Loucy (cell line): ENCODE measurements around the gene CTRB2.

Experiments used
- H2AFZ ChIP-seq: fragments of 200-600 bp; sonication (generic); 2 replicates; pipeline ENCODE4 v1.6.0; 2016; ENCODE audit warnings: antibody characterized with exemption, mild to moderate bottlenecking, low read length, moderate library complexity
- H3F3A ChIP-seq: fragments of 200-600 bp; 2 replicates; pipeline ENCODE4 v1.6.0; 2016; ENCODE audit warnings: antibody characterized with exemption, low read depth, mild to moderate bottlenecking
- H3K27me3 ChIP-seq: fragments of 200-600 bp; sonication (generic); 2 replicates; pipeline ENCODE4 v1.6.1; 2014; ENCODE audit warnings: low read length, mild to moderate bottlenecking; ENCODE audit not compliant: insufficient read depth, poor library complexity, severe bottlenecking
- H3K36me3 ChIP-seq: fragments of 200-600 bp; sonication (generic); 2 replicates; pipeline ENCODE4 v1.6.1; 2016; ENCODE audit warnings: low read length; ENCODE audit not compliant: insufficient read depth
- H3K4me1 ChIP-seq: fragments of 200-600 bp; sonication (generic); 2 replicates; pipeline ENCODE4 v1.5.1; 2014; ENCODE audit warnings: low read length, mild to moderate bottlenecking; ENCODE audit not compliant: insufficient read depth, poor library complexity, severe bottlenecking
- H3K4me2 ChIP-seq: fragments of 200-600 bp; sonication (generic); 2 replicates; pipeline ENCODE4 v1.6.0; 2014; ENCODE audit warnings: antibody characterized with exemption, low read length, low read depth, mild to moderate bottlenecking; ENCODE audit not compliant: poor library complexity, severe bottlenecking
- H3K4me3 ChIP-seq: fragments of 200-600 bp; sonication (generic); 2 replicates; pipeline ENCODE4 v1.5.1; 2014; ENCODE audit warnings: low read length, mild to moderate bottlenecking, mixed read lengths; ENCODE audit not compliant: poor library complexity, severe bottlenecking
- H3K79me2 ChIP-seq: fragments of 200-600 bp; sonication (generic); 2 replicates; pipeline ENCODE4 v1.6.1; 2014; ENCODE audit warnings: low read length; ENCODE audit not compliant: insufficient read depth
- H3K9ac ChIP-seq: fragments of 200-600 bp; sonication (generic); 2 replicates; pipeline ENCODE4 v1.6.0; 2014; ENCODE audit warnings: mild to moderate bottlenecking, low read depth, low read length, moderate library complexity; ENCODE audit not compliant: poor library complexity, severe bottlenecking
- H3K9me2 ChIP-seq: fragments of 200-600 bp; sonication (generic); replicated peaks from 2 replicates; pipeline ENCODE4 v1.6.1; 2016; ENCODE audit warnings: low read depth, low read length, mixed read lengths
- H3K9me3 ChIP-seq: fragments of 200-600 bp; sonication (generic); 2 replicates; pipeline ENCODE4 v1.6.1; 2014; ENCODE audit warnings: mild to moderate bottlenecking, antibody characterized with exemption, low read length, low read depth; ENCODE audit not compliant: insufficient read depth
- H4K20me1 ChIP-seq: fragments of 200-600 bp; sonication (generic); 2 replicates; pipeline ENCODE4 v1.6.0; 2014; ENCODE audit warnings: antibody characterized with exemption, low read length, mild to moderate bottlenecking; ENCODE audit not compliant: insufficient read depth, poor library complexity, severe bottlenecking
- CTCF ChIP-seq: fragments of 200-600 bp; sonication (generic); conservative IDR thresholded peaks from 2 replicates; pipeline ENCODE4 v1.5.1; 2014; ENCODE audit warnings: mild to moderate bottlenecking, antibody characterized with exemption, low read length
- EZH2phosphoT487 ChIP-seq: fragments of 200-600 bp; IDR thresholded peaks from 2 replicates; pipeline ENCODE4 v1.6.1; 2018; ENCODE audit warnings: antibody characterized with exemption, mild to moderate bottlenecking, moderate library complexity, borderline replicate concordance

The CTRB2 gene

GRCh38 chr16:75252946-75253911, 46.3 kb upstream of the CTRB2 start:
- H3K36me3 ChIP-seq: no peaks in the 10 kb centered on the region
- no peaks in the 10 kb centered on the region for H3K4me1 ChIP-seq
- no peak overlapping the region for H2AFZ ChIP-seq
- H3K4me2 ChIP-seq: no peak overlapping the region
- no peak for TF ChIP-seq EZH2phosphoT487
- no peak for TF ChIP-seq CTCF
- H3K9me3 ChIP-seq: no peaks in the 10 kb centered on the region
- peaks cover 6% of the 10 kb centered on the region for H3K27me3 ChIP-seq
- no peaks in the 10 kb centered on the region for H3F3A ChIP-seq
- no peaks in the 10 kb centered on the region for H3K9me2 ChIP-seq
- no peaks in the 10 kb centered on the region for H4K20me1 ChIP-seq
- H3K79me2 ChIP-seq: no peaks in the 10 kb centered on the region
- H3K9ac ChIP-seq: no peak overlapping the region
- H3K4me3 ChIP-seq: no peak overlapping the region

GRCh38 chr16:75252049-75252864, 45.3 kb upstream of the CTRB2 start:
- Histone ChIP-seq H3K9me3 (no peaks in the 10 kb centered on the region), H3F3A (no peaks in the 10 kb centered on the region), H3K4me2 (no peak overlapping the region), H3K4me3 (no peak overlapping the region), H2AFZ (no peak overlapping the region), H3K9me2 (no peaks in the 10 kb centered on the region), H3K27me3 (peaks cover 3% of the 10 kb centered on the region), H3K79me2 (no peaks in the 10 kb centered on the region), H3K9ac (no peak overlapping the region), H4K20me1 (no peaks in the 10 kb centered on the region), H3K4me1 (no peaks in the 10 kb centered on the region), H3K36me3 (no peaks in the 10 kb centered on the region)
- TF ChIP-seq EZH2phosphoT487 (no peak), CTCF (no peak)

DNA sequence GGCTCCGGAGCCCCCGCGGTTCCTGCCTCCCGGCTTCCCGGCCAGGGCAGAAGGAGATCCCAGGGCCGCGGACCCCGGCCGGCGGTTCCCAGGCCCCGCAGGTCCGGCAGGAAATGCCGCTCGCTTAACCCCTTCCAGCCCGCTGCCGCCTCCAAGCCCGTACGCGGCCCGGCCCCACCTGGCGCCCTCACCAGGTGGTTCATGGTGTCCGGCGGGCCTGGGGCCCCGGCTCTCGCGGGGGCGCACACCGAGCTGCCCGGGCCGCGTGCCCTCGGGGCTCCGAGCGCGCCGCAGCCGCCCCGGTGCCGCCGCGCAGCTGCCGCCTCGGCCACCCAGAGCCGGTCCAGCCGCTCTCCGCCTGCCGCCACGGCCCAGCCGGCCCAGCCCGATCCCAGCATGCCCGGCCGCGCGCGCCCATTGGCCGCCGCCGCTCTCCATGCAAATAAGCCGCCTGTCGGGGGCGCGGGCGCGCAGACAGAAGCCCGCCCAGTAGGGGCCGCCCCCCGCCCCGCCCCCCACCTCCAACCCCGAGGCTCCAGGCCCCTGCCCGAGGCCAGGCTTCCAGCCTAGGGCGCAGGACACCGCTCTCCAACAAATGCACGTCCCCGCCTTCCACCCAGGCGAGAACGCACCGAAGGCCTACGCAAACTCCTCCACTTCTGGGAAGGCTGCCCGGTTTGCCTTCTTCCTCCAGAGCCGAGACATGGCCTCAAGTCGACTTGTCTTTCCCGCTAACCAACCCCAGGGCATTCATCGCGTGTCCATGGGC, 44.5 kb upstream of the CTRB2 start, which contains the start of gene BCAR1:
TSS of gene BCAR1 (minus strand) at position 345 of the 769 bp plus-strand sequence. CDS start at position 203, 142 bp downstream.
- Histone ChIP-seq H3K9ac (no peak within 1 kb of the TSS), H3K4me2 (no peak within 1 kb of the TSS), H3K36me3 (no peaks in the 10 kb centered on the region), H4K20me1 (no peaks in the 10 kb centered on the region), H3K79me2 (no peaks in the 10 kb centered on the region), H3K9me3 (no peaks in the 10 kb centered on the region), H3F3A (no peaks in the 10 kb centered on the region), H3K27me3 (peaks cover 3% of the 10 kb centered on the region), H3K9me2 (no peaks in the 10 kb centered on the region), H2AFZ (no peak within 1 kb of the TSS), H3K4me3 (no peak within 1 kb of the TSS), H3K4me1 (no peaks in the 10 kb centered on the region)
- TF ChIP-seq CTCF (no peak), EZH2phosphoT487 (no peak)
